WI38 (cell line): ENCODE results near the gene HPS4.

Experiments
- H3K4me3 ChIP-seq: 2 replicates; pipeline ENCODE4 v1.5.1; 2011; ENCODE audit warnings: low read depth, mild to moderate bottlenecking, control low read depth, low read length
- CTCF ChIP-seq: IDR thresholded peaks from 2 replicates; pipeline ENCODE4 v1.5.1; 2012; ENCODE audit warnings: low read depth, mild to moderate bottlenecking, control low read depth, low read length

Gene HPS4

GRCh38 chr22:26470807-26471206 is 12.8 kb downstream of the HPS4 start:
- TF ChIP-seq CTCF: no peak
- no peak overlapping the region for H3K4me3 ChIP-seq

GRCh38 chr22:26466196-26466595 is 17.4 kb downstream of the HPS4 start:
- no peak for TF ChIP-seq CTCF

GRCh38 chr22:26464312-26464711 is 19.3 kb downstream of the HPS4 start:
- no peak overlapping the region for H3K4me3 ChIP-seq
- TF ChIP-seq CTCF: no peak

More at GRCh38 chr22:26466196-26466595, 17.4 kb downstream of the HPS4 start:
- H3K4me3 ChIP-seq: no peak overlapping the region

GRCh38 chr22:26463688-26464087 is 19.9 kb downstream of the HPS4 start:
- no peak overlapping the region for H3K4me3 ChIP-seq
- no peak for TF ChIP-seq CTCF

GRCh38 chr22:26463101-26463661 is 20.4 kb downstream of the HPS4 start:
- TF ChIP-seq CTCF: no peak
- no peak overlapping the region for H3K4me3 ChIP-seq

- no peak overlapping the region for H3K4me3 ChIP-seq
- TF ChIP-seq CTCF: no peak
These were observed 20.9 kb downstream of the HPS4 start for GRCh38 chr22:26462641-26463040.

GRCh38 chr22:26462051-26462450 is 21.5 kb downstream of the HPS4 start:
- no peak overlapping the region for H3K4me3 ChIP-seq
- no peak for TF ChIP-seq CTCF
